ENCODE results near the gene CDCA5. TPM values are rescaled to one million over a fixed set of nuclear protein-coding genes. Genes with fewer than 3 reads are reported as not detected.

Gene CDCA5, protein sequence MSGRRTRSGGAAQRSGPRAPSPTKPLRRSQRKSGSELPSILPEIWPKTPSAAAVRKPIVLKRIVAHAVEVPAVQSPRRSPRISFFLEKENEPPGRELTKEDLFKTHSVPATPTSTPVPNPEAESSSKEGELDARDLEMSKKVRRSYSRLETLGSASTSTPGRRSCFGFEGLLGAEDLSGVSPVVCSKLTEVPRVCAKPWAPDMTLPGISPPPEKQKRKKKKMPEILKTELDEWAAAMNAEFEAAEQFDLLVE
- total RNA-seq, result 1 to 10 TPM; 3.0 to 7.3 TPM
- long read RNA-seq, transcript CDCA5-201 (6 exons, 2,587 nt), result major isoform, 22 of 26 reads
- long read RNA-seq, partial matches to known transcripts, result 2 of 26 reads
- long read RNA-seq, other reads (novel, unspliced or antisense), result 0 of 26 reads

DNA sequence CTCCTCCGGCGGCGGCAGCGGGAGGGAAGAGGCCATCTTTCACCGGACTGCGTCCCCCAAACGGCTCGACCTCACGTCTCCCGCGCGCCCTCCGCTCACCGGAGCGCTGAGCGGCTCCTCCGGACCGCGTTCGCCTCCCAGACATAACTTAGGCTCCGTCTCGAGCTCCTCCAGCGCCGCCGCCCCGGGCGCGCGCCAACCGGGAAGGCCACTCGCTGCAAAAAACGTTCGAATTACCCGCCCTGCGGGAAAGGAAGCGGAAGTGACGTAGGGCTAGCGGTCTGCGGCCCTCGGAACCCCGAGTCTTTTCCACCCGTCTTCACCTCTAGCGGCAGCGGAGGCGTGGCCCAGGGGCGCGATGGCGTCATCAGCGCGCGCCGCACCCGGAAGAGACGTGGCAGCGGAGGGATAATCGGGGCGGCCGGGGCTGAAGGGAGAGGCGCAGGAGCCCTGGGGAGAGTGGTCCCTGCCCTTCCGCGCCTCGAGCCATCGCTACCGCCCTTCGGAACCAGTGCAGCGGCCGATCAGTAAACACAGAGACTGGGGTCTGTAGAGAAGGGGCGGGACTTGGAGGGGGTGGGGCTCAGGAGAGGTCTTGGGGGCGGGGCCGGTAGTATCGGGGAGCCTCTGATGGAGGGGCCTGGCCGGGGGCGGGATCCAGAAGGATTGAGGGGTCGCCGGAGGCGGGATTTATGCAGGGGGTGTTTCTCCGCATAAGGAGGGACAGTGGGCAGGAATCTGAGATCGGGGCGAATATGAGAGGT, at the start of gene CDCA5, which contains the start of gene ZFPL1:
TSS of gene CDCA5 (minus strand) at position 207 of the 764 bp plus-strand sequence. CDS start at position 145, 62 bp downstream.
TSS of gene ZFPL1 (plus strand) at position 389 of the 764 bp plus-strand sequence. CDS start 477 bp downstream, outside the sequence.
- intact Hi-C loops (cut with DNase I, micrococcal nuclease), result no loop called here
- peak; percentile 93 to 95 for DNase-seq
- peak; percentile 98 for ATAC-seq

DNA sequence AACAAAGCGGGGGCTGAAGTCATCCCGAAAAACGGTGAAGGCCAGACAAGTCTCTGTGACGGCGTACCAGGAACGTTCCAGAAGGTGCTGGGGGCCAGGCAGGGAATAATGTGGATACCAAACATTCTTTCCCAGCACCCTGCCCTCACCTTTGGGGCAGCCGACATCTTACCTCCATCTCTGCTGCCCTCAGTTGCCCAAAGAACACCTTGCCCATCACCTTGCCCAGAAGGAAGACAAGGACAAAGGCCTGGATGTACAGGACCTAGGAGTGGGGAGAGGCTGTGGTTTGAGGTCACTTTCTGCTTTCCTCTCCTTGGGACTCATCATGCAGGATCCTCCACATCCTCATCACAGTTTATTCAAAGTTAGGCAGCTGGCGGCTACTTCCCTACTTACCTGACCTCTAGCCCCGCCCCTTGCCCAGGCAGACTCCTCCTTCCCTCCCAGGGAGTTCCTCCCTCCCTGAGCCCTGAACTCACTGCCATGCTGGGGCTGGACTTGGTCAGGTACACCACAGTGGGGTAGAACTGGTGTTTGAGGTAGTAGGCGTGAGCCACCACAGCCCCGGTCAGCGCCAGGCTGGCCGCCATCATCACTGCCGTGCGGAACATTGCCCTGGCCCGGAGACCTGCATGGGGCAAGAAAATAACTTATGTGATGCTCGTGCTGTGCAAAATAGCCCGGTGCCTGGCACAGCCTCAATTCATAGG, 49.3 kb upstream of the CDCA5 start:
- peak; percentile 92 to 93 for DNase-seq
- peak; percentile 52 for ATAC-seq
- intact Hi-C loops (cut with DNase I, micrococcal nuclease), result no loop called here

DNA sequence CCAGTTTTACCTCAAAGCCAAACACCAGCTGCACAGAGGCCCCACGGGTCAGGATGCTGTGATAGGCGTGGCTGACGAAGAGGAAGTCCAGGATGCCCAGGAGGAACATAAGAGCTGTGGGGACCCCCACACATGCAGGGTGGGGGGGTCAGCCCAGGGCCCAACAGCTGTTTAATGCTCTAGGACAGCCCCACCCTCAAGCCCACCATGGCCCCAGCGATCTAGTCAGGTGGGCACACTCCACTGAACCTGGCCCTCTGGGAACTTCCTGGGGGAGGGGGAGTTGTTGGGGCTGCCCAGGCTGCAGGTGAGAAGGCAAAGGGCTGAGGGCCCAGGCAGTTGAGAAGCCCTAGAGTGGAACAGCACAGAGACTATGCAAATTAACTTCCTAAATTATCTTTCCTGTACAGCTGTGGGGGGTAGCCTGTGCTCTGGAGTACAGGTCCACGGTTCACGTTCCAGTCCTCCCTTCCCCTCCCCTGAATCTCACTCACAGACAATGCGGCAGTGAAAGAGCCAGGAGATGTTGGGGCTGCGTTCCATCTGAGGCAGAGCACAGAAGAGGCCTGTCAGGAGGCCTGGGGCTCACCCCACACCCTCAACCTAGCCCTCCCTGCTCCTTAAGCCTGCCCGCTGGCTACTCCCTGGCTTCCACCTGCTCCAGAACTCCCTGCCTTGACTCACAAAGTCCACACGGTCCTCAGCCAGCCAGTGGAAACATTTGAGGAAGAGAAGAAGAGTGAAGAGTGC, 48.6 kb upstream of the CDCA5 start:
- no peak for ATAC-seq
- peak; percentile 33 to 40 for DNase-seq
- intact Hi-C loops (cut with DNase I, micrococcal nuclease), result no loop called here

DNA sequence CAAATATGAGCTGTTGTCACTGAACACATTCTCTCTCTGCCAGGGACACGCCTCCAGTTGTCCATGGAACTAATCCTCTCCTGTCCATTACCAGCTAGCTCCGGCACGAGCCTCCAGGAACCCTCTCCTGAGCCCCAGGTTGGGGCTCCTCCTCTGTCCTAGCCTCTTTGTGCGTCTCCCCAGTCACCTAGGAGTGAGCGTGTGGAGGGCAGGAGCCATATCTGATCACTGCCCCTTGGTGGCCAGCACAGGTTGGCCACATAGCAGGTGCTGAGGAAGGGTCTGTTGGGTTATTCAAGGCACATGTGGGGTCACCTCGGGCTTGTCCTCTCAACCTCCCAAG, 48.0 kb upstream of the CDCA5 start:
- DNase-seq (no peak), ATAC-seq (no peak)
- intact Hi-C loops (cut with DNase I, micrococcal nuclease), result no loop called here

DNA sequence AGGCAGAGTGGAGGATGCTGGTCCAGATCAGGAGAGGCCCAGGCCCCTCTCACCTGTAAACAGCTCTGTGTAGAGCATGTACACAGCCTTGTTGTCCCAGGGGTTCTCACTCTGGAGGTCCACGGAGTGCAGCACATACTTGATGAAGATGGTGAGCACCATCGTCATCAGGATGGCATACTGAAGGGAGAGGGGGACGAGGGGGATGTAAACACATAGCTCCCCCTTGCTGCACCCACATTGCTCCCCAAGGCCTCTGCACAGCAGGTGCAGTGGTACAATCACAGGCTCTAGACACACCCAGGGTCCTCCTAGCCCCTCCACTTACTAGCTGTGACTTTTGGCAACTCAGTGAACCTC, 47.6 kb upstream of the CDCA5 start:
- peak; percentile 4 to 20 for DNase-seq
- ATAC-seq, result no peak
- intact Hi-C loops (cut with DNase I, micrococcal nuclease), result no loop called here

DNA sequence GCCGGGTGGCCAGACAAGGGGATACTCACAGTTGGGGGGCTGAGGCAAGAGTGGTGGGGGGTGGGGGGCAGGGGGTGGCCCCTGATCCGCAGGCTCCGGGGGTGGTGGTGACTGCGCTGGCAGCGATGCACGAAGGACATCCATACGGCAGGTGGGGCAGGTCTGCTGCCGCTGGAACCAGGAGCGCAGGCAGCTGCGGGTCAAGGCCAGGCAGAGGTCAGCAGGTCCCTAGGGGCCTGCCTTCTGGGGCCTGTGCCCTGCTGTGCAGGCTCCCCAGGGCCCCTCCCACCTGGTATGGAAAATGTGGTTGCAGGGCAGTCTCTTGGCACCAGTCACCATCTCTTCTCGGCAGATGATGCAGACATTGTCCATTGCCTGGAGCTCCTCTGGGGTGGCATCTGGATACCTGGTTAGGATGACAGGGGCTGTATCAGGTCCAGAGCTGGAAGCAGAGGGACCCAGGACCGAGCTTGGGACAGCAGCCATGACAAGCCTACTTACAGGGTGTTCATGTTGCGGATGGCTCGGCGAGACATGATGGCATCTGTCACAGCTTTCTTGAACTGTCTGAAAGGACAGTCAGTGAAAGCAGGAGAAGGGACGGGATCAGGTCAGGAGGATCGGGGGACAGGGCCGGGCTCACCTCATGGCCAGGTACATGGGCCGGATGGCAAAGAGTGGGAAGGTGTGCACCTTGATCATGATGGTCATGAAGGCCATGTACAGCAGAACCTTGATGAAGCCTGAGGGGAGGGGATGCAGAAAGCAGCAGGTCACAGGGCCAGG, 47.0 kb upstream of the CDCA5 start:
- ATAC-seq (no peak), DNase-seq (peak; percentile 5 to 21)
- intact Hi-C loops (cut with DNase I, micrococcal nuclease), result no loop called here

DNA sequence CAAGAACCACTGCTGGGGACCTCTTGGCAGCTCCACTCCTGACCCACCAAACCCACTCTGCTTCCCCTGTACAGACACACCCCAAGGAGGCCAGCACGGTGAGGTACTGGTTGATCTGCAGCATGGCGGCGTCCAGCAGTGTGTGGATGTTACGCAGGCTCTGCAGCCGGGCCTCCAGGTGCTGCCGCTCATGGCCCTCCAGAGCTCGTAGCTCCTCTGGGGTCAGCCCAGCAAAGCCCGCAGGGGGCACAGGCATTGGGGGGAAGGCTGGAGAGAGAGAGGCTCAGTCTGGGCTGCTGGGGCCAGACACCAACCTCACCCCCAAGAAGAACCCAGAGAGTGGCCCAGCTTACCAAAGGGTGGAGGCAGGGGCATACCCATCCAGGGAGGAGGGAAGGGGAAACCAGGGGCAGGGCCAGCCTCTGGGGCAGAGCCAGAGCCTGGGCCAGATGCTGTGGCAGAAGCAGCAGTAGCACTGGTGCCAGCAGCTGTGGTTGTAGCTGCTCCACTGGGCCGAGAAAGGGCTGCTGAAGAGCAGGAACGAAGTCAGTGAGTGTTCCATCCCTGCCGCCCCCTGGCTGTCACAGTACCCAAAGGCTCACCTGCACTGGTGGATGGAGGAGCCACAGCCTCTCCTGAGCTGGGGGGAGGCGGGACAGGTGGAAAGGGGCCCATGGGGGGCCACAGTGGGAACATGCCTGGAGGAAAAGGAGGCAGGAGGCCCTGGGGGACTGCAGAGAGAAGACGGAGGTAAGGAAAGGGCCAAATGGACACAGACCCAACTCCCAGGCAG, 46.0 kb upstream of the CDCA5 start:
- DNase-seq, result peak; percentile 9 to 24
- intact Hi-C loops (cut with DNase I, micrococcal nuclease), result no loop called here
- ATAC-seq, result no peak

DNA sequence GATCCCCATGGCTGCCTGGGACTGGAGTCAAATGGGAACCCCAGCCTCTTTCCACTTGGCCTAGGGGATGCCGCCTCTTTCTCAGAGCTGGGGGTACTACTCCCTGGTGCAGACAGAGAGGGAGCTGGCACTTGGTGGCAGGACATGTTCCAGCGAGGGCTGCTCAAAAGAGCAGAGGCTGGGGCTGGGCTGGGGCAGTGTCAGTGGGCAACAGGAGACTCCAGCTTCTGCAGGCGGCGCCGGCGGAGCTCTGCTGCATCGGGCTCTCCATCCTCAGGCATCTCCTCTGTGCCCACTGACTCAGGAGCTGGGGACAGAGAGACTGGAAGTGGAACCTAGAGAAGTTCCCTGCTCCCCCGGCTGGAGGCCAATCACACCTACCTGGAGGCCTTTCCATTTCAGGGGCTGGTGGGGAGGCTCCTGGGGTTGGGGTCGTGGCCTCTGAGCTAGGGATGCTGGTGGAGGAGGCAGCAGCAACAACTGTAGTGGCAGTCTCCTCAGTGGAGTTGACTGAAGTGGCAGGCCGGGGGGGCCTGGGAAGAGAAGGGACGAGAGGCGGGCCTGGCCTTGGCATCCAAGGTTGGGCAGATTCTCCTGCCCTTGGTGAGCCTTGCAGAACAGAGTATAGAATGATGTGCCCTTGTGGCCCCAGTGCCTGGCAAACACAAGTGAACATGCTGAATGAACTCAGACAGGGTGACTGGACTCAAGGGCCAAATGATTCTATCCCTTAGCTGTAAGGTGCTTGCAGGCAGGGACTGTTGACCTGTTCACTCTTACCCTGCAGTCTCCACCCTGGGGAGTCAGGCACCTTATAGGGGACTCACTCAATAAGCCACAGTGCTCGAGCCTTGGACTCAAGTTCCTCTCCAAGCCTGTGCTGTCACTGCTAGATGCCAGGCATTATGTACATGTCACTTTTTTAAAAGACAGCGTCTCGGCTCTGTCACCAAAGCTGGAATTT, 44.6 kb upstream of the CDCA5 start:
- intact Hi-C loops (cut with DNase I, micrococcal nuclease), result no loop called here
- DNase-seq, result peak; percentile 6 to 21
- no peak for ATAC-seq

DNA sequence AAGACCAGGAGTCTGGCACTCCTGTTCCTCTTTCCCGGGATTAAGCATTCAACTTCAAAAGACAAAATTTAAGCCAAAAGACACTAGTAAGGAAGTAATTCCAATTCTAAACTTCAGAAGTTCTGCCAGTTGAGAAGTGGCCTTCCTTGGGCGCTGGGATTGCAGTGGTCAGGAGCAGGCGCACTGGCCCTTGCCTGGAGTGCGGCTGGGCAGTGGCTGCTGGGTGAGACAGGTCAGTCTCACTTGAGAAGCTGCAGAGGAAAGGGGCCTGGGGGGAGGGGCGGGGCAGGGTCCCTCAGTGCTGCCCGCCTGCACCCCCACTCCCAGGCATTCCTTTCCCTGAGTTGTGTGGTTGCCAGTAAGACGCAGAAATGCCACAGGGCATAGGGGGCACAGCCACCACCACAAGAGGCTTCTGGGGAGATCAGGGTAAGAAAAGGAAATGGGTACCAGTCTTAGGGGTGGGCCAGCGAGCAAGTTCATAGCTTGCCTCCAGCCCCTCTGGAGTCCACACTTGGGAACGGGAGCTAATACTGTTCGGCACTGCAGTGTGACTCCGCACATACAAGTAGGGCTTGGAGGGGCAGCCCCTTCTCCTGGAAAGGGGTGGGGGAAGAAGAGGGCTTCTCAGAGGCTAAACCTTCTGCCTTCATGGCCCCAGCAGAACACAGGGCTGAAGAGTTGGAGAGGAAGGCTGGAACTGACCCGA, 43.8 kb upstream of the CDCA5 start:
- DNase-seq (peak; percentile 2 to 19), ATAC-seq (no peak)
- intact Hi-C loops (cut with DNase I, micrococcal nuclease), result no loop called here

DNA sequence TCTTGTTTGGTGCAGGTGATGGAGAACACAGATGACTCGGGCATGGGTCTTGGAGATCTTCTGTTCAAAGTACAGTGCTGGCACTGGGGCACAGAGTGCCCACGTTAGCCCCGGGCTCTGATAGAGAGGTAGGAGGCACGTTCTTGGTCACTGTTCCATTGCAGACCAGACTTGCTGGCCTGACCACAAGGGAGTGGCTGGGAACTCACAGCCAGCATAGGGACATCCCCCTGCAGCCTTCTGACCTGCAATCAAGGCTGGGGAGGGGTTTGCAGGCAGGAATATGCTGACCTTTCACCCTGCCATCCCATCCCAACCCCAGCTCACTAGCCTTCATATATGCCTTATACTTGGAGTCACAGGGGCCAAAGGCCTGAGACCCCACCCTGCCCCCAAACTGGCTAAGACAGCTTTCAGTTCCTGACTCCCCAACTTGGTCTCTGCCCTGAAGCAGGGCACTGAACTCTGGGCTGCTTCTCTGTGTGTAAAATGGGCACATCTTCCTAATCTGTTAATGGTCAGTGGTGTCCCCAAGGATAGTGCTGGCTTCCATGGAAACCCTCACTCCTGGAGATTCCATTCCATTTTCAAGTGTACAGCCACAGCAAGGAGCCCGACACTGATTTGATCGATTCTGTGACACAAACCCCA, 42.9 kb upstream of the CDCA5 start:
- ATAC-seq, result no peak
- DNase-seq, result peak in 1 of 2 donors; percentile 14
- intact Hi-C loops (cut with DNase I, micrococcal nuclease), result no loop called here

DNA sequence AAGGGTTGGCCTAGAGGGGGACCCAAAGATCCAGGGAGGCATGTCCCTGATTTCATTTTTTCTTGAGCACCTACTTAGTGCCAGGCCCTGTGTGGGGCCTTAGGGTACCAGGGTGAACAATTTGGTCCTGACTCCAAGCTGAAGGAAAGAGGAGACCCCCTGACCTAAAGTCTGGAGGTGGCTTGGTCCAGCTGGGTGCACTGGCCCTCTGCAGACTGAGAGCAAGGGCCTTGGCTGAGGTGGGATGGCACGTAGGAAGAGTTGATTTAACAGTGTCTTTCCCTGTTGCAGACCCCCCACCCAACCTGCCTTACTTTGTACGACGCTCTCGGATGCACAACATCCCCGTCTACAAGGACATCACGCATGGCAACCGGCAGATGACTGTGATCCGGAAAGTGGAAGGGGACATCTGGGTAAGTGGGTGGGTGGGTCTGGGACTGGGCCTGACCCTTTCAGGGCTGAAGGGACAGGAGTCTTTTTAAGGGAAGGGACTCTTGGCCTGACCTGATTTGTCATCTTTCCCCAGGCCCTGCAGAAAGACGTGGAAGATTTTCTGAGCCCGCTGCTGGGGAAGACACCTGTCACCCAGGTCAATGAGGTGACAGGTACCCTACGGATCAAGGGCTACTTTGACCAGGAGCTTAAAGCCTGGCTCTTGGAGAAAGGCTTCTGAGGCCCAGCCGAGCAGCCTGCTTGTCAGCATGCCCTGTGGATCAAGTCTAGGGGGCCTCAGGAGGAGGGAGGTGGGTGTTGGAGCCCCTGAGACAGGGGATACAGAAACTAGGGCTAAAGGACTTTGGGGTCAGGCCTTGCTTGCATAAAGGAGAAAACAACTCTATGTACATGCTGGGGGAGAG, 41.6 kb upstream of the CDCA5 start:
- intact Hi-C loops (cut with DNase I, micrococcal nuclease), result no loop called here
- DNase-seq, result peak in 1 of 2 donors; percentile 14
- ATAC-seq, result no peak

DNA sequence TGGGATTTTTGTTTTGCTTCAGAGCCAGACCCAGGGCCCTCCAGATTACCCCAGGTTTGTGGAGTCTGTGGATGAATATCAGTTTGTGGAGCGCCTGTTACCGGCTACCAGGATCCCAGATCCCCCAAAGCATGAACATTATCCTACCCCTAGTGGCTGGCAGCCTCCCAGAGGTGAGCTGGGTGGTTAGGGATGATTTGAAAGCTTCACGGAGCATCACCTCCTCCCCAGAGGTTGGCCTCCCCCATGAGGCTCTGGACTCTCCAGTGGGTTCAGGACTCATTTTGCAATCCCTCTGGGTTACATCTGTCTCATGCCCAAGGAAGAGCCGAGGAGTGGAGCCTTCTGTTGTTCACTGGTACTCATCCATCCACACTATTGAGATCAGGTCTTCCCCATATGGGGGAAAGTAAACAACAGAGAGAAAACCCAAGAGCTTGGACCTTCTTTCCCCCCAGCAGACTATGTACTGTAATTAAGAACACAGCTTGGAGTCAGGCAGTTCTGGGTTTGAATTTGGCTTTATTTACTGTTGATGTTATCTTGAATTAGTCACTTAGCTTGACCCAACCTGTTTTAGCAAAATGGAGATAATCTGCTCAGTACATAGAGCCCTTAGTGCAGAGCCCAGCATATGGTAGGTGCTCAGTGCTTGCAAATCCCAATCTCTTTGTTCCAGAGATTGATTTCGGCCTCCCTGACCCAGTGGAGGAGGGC, 40.8 kb upstream of the CDCA5 start:
- intact Hi-C loops (cut with DNase I, micrococcal nuclease), result no loop called here
- ATAC-seq, result no peak
- peak in 1 of 2 donors; percentile 18 for DNase-seq

DNA sequence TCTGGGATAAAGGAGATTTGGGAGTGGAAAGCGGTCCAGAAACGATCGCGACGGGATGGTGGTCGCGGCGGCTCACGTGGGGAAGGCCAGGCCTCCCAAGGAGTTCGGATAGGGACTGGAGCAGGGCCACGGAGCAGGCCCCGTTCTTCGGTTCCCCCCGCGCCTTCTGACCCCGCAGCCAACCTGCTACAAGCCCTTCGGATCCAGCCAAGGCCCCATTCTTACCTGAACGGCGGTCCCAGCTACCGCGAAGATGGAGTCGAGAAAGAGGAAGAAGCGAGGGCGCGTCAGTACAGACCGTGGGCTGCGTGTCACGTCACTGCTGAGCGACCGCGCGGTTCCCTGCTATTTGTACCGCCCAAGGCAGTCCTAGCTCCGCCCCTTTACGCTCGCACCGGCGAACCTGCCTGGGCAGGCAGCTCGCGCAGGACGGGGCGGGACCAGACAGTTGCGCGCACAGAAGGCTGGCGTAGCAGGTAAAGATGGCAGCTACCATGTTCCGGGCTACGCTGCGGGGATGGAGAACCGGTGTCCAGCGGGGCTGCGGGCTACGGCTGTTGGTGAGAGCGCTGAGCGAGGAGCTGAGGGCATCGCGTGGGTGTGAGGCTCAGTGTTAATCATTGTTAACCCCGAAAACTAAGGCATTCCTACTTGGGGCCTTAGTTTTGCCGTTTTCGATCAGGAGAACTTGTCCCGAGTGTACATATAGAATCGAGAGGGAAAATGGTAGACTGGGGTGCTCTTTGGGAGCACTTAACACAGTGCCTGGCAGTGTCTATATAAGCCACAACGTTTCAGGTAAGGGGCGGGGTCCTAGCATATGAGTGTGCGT, 38.2 kb upstream of the CDCA5 start, which contains the start of the genes FAU and MRPL49:
TSS of gene FAU (minus strand) at position 270 of the 832 bp plus-strand sequence. CDS start 321 bp downstream, outside the sequence.
TSS of gene MRPL49 (plus strand) at position 457 of the 832 bp plus-strand sequence. CDS start at position 483, 26 bp downstream.
- intact Hi-C loops (cut with DNase I, micrococcal nuclease), result no loop called here
- DNase-seq (peak; percentile 99), ATAC-seq (peak; percentile 78)

Data from left colon (tissue), 2 donors.